Calu3 (cell line): ENCODE measurements around the gene GAL. TPM values are rescaled to one million over a fixed set of nuclear protein-coding genes. Genes with fewer than 3 reads are reported as not detected.

Source experiments
- BruUV-seq: library from RNA; stranded (reverse); fragments of 400-500 nt; replicated peaks from 2 replicates; lab custom pipeline; 2021; lab: Mats Ljungman, UMichigan
- CTCF ChIA-PET: fragments of 300-600 bp; sonication (Branson Sonifier 250); formaldehyde crosslinking; loops from one replicate; lab custom pipeline; 2022; ENCODE audit warnings: antibody characterized with exemption; lab: Charles Lee
- DNase-seq: peaks from one replicate; pipeline ENCODE4 v3.0.0; 2022
- H3K27ac Mint-ChIP-seq: one replicate; pipeline ENCODE4 v1.8.0; 2022; ENCODE audit warnings: mixed read lengths; ENCODE audit not compliant: unreplicated experiment
- H3K27me3 Mint-ChIP-seq: one replicate; pipeline ENCODE4 v1.8.0; 2022; ENCODE audit warnings: mixed read lengths; ENCODE audit not compliant: unreplicated experiment
- H3K36me3 Mint-ChIP-seq: one replicate; pipeline ENCODE4 v1.8.0; 2022; ENCODE audit warnings: mild to moderate bottlenecking, moderate library complexity, mixed read lengths; ENCODE audit not compliant: insufficient read depth, unreplicated experiment
- H3K4me1 Mint-ChIP-seq: one replicate; pipeline ENCODE4 v1.8.0; 2022; ENCODE audit warnings: mild to moderate bottlenecking, low read depth, mixed read lengths; ENCODE audit not compliant: unreplicated experiment
- H3K4me3 Mint-ChIP-seq: one replicate; pipeline ENCODE4 v1.8.0; 2022; ENCODE audit warnings: mild to moderate bottlenecking, low read depth, moderate library complexity, mixed read lengths; ENCODE audit not compliant: unreplicated experiment
- H3K9me3 Mint-ChIP-seq: one replicate; pipeline ENCODE4 v1.8.0; 2022; ENCODE audit warnings: low read depth, mixed read lengths; ENCODE audit not compliant: unreplicated experiment
- intact Hi-C: fragments of 100-400 bp; cut with micrococcal nuclease; formaldehyde crosslinking; loops from one replicate; pipeline ENCODE4 v1.10.0; 2022; ENCODE audit not compliant: unreplicated experiment
- total RNA-seq: library from RNA; stranded (reverse); gene quantifications from 2 replicates; pipeline ENCODE4 v1.2.3, GENCODE V29; 2022
- TF ChIP-seq, protein P1 (sequence below): fragments of 200-600 bp; IDR thresholded peaks from one replicate; pipeline ENCODE4 v1.8.0; 2022; ENCODE audit warnings: antibody characterized with exemption; ENCODE audit not compliant: unreplicated experiment

The GAL gene
- total RNA-seq, 1 experiment from 2014 or later = 1.2 TPM

DNA sequence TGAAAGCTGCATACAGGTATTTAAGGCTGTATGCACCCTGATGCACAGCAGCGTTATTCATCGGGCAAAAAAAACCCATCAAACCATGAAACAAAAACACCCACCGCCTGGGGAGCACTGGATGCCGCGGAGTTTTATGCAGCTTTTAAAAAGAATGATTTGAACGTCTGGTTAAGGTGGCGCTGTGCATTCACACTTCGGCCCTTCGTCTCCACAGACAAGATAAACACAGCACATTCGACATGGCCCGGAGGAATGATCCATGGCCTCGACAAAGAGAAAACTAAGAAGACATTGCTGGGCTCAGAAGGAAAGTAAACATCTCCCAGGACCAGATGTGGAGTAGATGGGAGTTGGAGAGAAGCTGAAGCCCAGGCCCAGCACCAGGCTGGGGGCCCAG lies 40.8 kb upstream of the GAL start:
- H3K27ac Mint-ChIP-seq = no peak overlapping the region
- H3K4me3 Mint-ChIP-seq = no peak overlapping the region
- CTCF ChIA-PET = interaction anchor here (0.6 to 0.7 kb wide), 2 partner anchors 9 to 411 kb away, joined by 3 to 4 read pairs; no protein-coding TSS in a partner anchor
- no peaks in the 10 kb centered on the region for H3K36me3 Mint-ChIP-seq
- H3K4me1 Mint-ChIP-seq = no peaks in the 10 kb centered on the region
- DNase-seq = no peak
- TF ChIP-seq, protein P1, sequence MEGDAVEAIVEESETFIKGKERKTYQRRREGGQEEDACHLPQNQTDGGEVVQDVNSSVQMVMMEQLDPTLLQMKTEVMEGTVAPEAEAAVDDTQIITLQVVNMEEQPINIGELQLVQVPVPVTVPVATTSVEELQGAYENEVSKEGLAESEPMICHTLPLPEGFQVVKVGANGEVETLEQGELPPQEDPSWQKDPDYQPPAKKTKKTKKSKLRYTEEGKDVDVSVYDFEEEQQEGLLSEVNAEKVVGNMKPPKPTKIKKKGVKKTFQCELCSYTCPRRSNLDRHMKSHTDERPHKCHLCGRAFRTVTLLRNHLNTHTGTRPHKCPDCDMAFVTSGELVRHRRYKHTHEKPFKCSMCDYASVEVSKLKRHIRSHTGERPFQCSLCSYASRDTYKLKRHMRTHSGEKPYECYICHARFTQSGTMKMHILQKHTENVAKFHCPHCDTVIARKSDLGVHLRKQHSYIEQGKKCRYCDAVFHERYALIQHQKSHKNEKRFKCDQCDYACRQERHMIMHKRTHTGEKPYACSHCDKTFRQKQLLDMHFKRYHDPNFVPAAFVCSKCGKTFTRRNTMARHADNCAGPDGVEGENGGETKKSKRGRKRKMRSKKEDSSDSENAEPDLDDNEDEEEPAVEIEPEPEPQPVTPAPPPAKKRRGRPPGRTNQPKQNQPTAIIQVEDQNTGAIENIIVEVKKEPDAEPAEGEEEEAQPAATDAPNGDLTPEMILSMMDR = no peak
- peaks cover 87% of the 10 kb centered on the region for H3K27me3 Mint-ChIP-seq
- BruUV-seq = no TSS peak
- peaks cover 13% of the 10 kb centered on the region for H3K9me3 Mint-ChIP-seq
- intact Hi-C loops = no loop called here

DNA sequence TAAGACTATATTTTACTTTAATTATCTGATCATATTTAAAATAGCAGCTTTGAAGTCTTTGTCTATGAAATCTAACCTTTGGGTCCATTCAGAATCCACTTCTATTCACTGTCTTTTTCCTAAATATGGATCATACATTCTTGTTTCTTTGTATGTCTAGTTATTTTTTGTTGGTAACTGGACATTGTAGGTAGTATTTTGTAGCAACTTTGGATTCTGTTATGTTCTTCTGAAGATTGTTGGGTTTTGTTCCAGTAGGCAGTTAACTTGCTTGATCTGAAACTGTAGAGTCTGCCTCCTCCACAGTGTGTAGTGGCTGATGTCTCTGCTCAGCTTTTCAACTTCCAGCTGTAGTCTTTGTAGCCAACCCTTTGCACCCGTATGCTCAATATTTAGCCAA lies 37.5 kb upstream of the GAL start:
- no peak overlapping the region for H3K4me3 Mint-ChIP-seq
- TF ChIP-seq, protein P1 = no peak
- peaks cover 57% of the 10 kb centered on the region for H3K27me3 Mint-ChIP-seq
- no peak for DNase-seq
- no peaks in the 10 kb centered on the region for H3K36me3 Mint-ChIP-seq
- no peaks in the 10 kb centered on the region for H3K4me1 Mint-ChIP-seq
- intact Hi-C loops = no loop called here
- H3K9me3 Mint-ChIP-seq = peaks cover 13% of the 10 kb centered on the region
- no TSS peak for BruUV-seq
- CTCF ChIA-PET = no interaction called here
- H3K27ac Mint-ChIP-seq = no peak overlapping the region

DNA sequence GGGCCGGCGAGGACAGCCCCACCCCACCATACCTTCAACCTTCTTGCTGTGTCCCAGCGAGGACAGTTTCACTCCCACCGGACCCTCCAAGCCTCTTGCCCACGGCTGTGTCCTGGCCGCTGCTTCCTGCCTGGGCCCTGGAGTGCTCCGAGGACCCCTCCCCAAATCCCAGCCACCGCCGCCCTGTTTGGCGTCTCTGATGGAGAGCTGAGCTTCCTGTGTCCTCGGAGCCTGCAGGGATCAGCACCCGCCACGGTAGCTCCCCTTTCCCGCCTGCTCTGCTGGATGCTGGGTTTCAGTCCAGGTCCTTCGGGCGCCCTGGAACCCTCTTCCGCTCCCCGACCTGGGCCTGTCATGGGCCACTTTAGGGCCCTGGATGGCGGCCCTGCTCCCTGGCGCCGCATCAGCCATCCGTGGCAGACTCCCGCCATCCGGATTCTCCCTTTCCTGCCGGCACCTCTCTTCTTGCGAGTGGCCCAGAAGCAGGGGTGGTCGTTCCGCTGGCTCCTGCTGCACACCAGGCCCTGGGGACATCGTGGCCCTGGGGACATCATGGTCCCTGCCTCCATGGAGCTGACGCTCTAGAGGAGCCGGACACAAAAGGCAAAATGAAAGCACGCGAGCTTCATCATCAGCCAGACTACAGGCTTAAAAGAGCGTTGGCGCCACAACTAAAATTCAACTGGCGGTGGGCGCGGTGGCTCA lies 34.3 kb upstream of the GAL start:
- BruUV-seq = no TSS peak
- TF ChIP-seq, protein P1 = no peak
- intact Hi-C loops = no loop called here
- Mint-ChIP-seq H3K27ac (no peak overlapping the region), H3K27me3 (peaks cover 44% of the 10 kb centered on the region), H3K36me3 (no peaks in the 10 kb centered on the region), H3K4me3 (no peak overlapping the region), H3K4me1 (no peaks in the 10 kb centered on the region), H3K9me3 (peaks cover 9% of the 10 kb centered on the region)
- no peak for DNase-seq
- CTCF ChIA-PET = interaction anchor here (0.6 kb wide), 1 partner anchor 340 kb away, joined by 4 read pairs; no protein-coding TSS in a partner anchor

DNA sequence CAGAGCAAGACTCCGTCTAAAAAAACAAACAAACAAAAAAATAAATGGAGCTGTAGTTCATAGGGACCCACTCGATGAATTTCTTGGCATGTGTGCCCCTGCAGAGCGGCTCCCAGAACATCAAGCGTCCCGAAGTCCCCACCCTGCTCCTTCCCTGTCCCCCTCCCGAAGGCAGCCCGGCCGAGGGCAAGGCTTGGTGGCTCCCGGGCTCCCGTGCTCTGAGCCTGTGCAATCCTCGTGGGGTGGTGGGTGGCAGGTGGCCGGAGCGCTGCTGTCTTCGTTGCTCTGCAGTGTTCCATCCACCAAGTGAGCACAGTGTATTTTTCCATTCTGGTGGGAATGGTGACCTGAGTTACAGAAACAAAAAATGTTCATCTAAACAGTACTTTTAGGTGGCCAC lies 33.5 kb upstream of the GAL start:
- no peak for DNase-seq
- Mint-ChIP-seq H3K9me3 (peaks cover 9% of the 10 kb centered on the region), H3K27me3 (peaks cover 51% of the 10 kb centered on the region), H3K36me3 (no peaks in the 10 kb centered on the region), H3K27ac (no peak overlapping the region), H3K4me1 (no peaks in the 10 kb centered on the region), H3K4me3 (no peak overlapping the region)
- CTCF ChIA-PET = no interaction called here
- intact Hi-C loops = no loop called here
- TF ChIP-seq, protein P1 = no peak
- no TSS peak for BruUV-seq
